ENCODE results near the gene CDKAL1.

DNA sequence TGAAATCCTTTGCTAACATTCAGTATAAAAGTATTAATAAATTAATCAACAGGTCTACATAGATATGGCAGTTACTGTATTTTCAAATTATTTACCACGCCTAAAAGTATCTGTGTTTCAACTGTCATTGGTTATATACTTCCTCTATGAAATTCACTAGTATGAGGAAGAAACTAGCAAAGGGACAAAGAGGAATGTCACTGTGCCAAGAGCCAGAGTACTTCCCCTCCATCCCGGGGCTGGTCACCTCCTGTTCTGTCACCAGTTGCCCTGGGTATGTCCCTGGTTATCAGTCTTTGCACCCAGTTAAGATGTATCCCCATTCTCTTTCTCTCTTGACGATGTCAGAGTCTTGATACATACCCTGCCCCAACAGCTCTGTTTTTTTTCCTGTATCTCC, 582.5 kb downstream of the CDKAL1 start:
- TF ChIP-seq POLR2AphosphoS5 (IDR thresholded peaks at IDR 0.05) (no peak), POLR2A (IDR thresholded peaks at IDR 0.05; ENCODE audit: low read depth) (no peak)

All from esophagus muscularis mucosa (tissue), 2 donors.